Effector memory CD8-positive, alpha-beta T cell (primary cell): Measurements from ENCODE around the gene IL10RA.
A peak's percentile ranks its signal among the peaks of the same experiment; 100 is the strongest.

Experiments
- ATAC-seq: fragments of 150-1000 bp; cut with Tn5 transposase; replicated peaks from 2 replicates; pipeline ENCODE4 v1.10.0; 2021; ENCODE audit warnings: mild to moderate bottlenecking, moderate library complexity
- DNase-seq, 3 experiments: peaks; one replicate each; pipeline ENCODE4 v3.0.0; 2021
- H3K27ac Mint-ChIP-seq, 2 donors: one replicate each; pipeline ENCODE4 v1.8.0; 2022; ENCODE audit warnings: mild to moderate bottlenecking in 2 of 2, mixed read lengths in 2 of 2, moderate library complexity in 2 of 2
- H3K27me3 Mint-ChIP-seq, 2 donors: one replicate each; pipeline ENCODE4 v1.8.0; 2022; ENCODE audit warnings: mixed read lengths in 2 of 2
- H3K36me3 Mint-ChIP-seq: one replicate; pipeline ENCODE4 v1.8.0; 2022; ENCODE audit warnings: mild to moderate bottlenecking, moderate library complexity, mixed read lengths; ENCODE audit not compliant: insufficient read depth
- H3K4me1 Mint-ChIP-seq, 2 donors: one replicate each; pipeline ENCODE4 v1.8.0; 2022; ENCODE audit warnings: low read depth in 2 of 2, mixed read lengths in 2 of 2
- H3K4me3 Mint-ChIP-seq, 2 donors: one replicate each; pipeline ENCODE4 v1.8.0; 2022; ENCODE audit warnings: mild to moderate bottlenecking in 2 of 2, mixed read lengths in 2 of 2, moderate library complexity in 2 of 2
- H3K9me3 Mint-ChIP-seq, 2 donors: one replicate each; pipeline ENCODE4 v1.8.0; 2022; ENCODE audit warnings: mixed read lengths in 2 of 2

IL10RA gene

DNA sequence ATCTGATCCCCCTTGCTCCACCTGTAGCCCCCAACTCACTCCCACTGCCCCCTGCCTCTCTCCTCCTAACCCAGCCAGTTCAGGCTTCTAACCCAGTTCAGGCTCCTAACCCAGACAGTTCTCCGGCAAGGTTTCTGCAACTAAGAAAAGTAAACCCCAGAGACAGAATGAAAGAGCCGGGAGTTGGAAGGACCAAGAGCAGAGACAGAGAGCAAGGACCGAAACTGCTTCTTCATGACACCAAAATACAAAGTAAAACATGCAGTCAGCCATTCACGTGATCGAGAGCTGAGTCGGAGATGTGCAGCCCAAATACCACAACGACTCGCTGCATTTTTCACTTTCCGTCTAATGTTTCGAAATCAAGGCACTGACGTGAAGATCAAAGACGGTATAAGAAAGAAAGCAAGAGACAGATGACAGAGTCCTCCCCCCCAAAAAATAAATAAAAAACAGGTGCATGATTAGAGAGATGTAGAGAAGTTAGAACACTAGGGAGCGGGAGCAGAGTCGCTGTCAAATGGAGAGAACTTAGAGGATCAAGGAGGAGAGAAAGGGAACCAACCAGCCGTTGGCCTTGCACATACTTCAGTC lies 884 bp downstream of the IL10RA start:
- peak overlapping the region; percentile 91 to 99 for H3K4me3 Mint-ChIP-seq
- ATAC-seq (peak; percentile 53), DNase-seq (peak; percentile 53 to 60 (median 56))
- H3K27ac Mint-ChIP-seq, result peak overlapping the region; percentile 96 to 97
- H3K36me3 Mint-ChIP-seq, result peaks cover 73% of the 10 kb centered on the region
- no peaks in the 10 kb centered on the region for H3K9me3 Mint-ChIP-seq
- H3K27me3 Mint-ChIP-seq, result no peaks in the 10 kb centered on the region
- H3K4me1 Mint-ChIP-seq, result peaks cover 65 to 66% of the 10 kb centered on the region in 2 donors

DNA sequence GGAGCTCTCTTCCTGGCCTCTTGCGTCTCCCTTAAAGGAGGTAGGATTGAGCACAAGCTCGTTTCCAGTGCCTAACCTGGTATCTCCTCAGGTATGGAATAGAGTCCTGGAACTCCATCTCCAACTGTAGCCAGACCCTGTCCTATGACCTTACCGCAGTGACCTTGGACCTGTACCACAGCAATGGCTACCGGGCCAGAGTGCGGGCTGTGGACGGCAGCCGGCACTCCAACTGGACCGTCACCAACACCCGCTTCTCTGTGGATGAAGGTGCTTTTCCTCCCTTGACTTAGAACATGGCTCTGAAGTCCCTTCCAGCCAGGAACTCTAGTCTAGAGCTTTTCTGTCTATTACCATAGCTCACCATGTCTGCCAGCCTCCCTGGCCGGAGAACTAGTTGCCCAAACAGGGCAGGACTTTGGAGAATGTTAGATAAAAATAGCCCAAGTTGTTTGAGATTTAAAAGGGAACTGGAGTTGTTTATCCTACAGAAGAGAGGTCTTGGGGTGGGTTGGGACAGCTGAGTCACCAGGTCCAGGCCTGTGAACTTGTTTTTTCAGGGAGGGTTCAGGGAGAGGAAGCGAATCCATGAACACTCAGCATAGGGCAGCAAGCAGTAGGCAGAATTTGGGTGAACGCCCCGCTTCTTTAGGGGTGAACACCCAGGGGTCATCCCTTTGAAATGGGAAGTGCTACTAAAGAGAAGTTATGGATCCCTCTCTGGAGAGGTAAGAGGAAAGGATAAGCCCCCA lies 3.3 kb downstream of the IL10RA start:
- Mint-ChIP-seq H3K9me3 (no peaks in the 10 kb centered on the region), H3K36me3 (peaks cover 97% of the 10 kb centered on the region), H3K27me3 (no peaks in the 10 kb centered on the region), H3K4me3 (peak overlapping the region; percentile 91 to 99), H3K4me1 (peaks cover 69 to 75% of the 10 kb centered on the region in 2 donors), H3K27ac (peak overlapping the region; percentile 96 to 97)
- DNase-seq (no peak), ATAC-seq (no peak)

GRCh38 chr11:117992136-117992535 lies 5.9 kb downstream of the IL10RA start:
- Mint-ChIP-seq H3K4me1 (peaks cover 68 to 73% of the 10 kb centered on the region in 2 donors), H3K36me3 (peaks cover 100% of the 10 kb centered on the region), H3K9me3 (no peaks in the 10 kb centered on the region), H3K27ac (peak overlapping the region; percentile 96 to 97), H3K27me3 (no peaks in the 10 kb centered on the region), H3K4me3 (peak overlapping the region; percentile 91 to 99)
- ATAC-seq, result no peak
- DNase-seq, result no peak

DNA sequence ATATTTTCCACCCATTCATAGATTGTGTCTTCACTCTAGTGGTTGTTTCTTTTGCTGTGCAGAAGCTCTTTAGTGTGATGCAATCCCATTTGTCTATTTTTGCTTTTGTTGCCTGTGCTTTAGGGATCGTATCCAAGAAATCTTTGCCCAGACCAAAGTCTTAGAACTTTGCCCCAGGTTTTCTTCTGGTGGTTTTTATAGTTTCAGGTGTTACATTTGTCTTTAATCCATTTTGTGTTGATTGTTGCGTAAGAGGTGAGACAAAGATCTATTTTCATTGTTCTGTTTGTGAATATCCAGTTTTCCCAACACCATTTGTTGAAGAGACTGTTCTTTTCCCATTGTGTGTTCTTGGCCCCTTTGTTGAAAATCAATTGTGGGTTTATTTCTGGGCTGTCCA lies 6.4 kb downstream of the IL10RA start:
- Mint-ChIP-seq H3K4me3 (peak overlapping the region; percentile 91 to 99), H3K4me1 (peaks cover 68 to 73% of the 10 kb centered on the region in 2 donors), H3K27ac (peak overlapping the region; percentile 96 to 97), H3K36me3 (peaks cover 100% of the 10 kb centered on the region), H3K9me3 (no peaks in the 10 kb centered on the region), H3K27me3 (no peaks in the 10 kb centered on the region)
- ATAC-seq, result no peak
- no peak for DNase-seq

GRCh38 chr11:117993988-117994745 lies 8.0 kb downstream of the IL10RA start:
- DNase-seq (no peak), ATAC-seq (no peak)
- H3K4me3 Mint-ChIP-seq, result peak overlapping the region; percentile 91 to 99
- H3K27me3 Mint-ChIP-seq, result no peaks in the 10 kb centered on the region
- H3K36me3 Mint-ChIP-seq, result peaks cover 100% of the 10 kb centered on the region
- no peaks in the 10 kb centered on the region for H3K9me3 Mint-ChIP-seq
- peak overlapping the region; percentile 96 to 97 for H3K27ac Mint-ChIP-seq
- H3K4me1 Mint-ChIP-seq, result peaks cover 73 to 79% of the 10 kb centered on the region in 2 donors

DNA sequence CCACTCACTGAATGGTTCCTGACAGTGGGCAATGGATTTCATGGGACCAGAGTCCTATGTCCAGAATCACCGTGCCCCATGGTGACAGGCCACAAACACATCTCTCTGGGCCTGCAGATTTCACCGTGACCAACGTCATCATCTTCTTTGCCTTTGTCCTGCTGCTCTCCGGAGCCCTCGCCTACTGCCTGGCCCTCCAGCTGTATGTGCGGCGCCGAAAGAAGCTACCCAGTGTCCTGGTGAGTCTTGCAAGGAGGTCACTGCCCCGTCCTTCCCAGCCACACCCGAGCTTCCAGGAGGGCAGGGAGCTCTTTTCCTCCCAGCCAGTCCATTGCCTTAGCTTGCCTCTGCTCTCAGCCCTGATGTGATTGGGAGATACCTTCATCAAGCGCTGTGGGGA lies 9.3 kb downstream of the IL10RA start:
- DNase-seq, result no peak
- peak overlapping the region; percentile 74 to 96 for H3K27ac Mint-ChIP-seq
- no peaks in the 10 kb centered on the region for H3K27me3 Mint-ChIP-seq
- H3K4me1 Mint-ChIP-seq, result peaks cover 77 to 80% of the 10 kb centered on the region in 2 donors
- no peak for ATAC-seq
- no peaks in the 10 kb centered on the region for H3K9me3 Mint-ChIP-seq
- peaks cover 99% of the 10 kb centered on the region for H3K36me3 Mint-ChIP-seq
- peak overlapping the region; percentile 55 to 99 for H3K4me3 Mint-ChIP-seq

DNA sequence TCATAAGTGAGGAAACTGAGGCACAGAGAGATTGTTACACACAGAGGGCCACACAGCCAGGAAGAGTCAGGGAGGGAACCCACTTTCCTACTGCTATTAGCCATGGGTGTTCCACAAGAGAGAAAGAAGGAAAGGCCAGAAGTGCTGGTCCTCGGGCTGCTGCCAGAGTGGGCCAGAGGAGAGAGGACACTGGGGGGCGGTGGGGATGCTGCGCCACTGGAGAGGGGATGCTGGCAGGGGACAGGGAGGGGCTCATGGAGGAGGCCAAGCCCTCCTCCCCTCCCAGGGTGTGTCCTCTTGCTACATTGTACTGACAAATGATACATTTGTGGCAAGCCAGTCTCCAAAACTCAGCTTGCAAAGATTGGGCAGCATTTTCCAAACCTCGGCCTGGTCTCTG lies 9.9 kb downstream of the IL10RA start:
- peak overlapping the region; percentile 55 to 99 for H3K4me3 Mint-ChIP-seq
- H3K27me3 Mint-ChIP-seq, result no peaks in the 10 kb centered on the region
- H3K36me3 Mint-ChIP-seq, result peaks cover 99% of the 10 kb centered on the region
- H3K27ac Mint-ChIP-seq, result peak overlapping the region; percentile 74 to 96
- ATAC-seq, result no peak
- no peak for DNase-seq
- H3K9me3 Mint-ChIP-seq, result no peaks in the 10 kb centered on the region
- H3K4me1 Mint-ChIP-seq, result peaks cover 78 to 85% of the 10 kb centered on the region in 2 donors

DNA sequence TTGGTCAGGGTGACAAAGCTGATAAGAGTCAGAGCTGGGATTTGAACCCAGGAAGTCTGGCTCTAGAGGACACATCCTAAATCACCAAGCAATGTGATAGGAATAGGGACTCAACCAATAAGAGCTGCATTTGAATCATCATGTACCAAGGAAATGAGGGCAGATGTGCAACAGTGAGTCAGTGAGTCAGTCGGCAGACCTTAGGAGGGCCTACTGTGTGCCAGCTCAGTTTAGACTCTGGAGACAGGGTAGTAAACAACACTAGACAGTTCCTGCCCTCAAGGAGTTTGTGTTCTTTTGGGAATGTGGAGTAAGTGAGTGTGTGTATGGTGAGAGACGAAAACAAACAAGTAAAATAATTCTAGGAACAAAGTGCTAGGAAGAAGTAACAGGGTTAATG lies 11.2 kb downstream of the IL10RA start:
- peak overlapping the region; percentile 92 to 96 for H3K27ac Mint-ChIP-seq
- peaks cover 83 to 86% of the 10 kb centered on the region in 2 donors for H3K4me1 Mint-ChIP-seq
- no peaks in the 10 kb centered on the region for H3K27me3 Mint-ChIP-seq
- DNase-seq, result no peak
- no peak for ATAC-seq
- H3K36me3 Mint-ChIP-seq, result peaks cover 98% of the 10 kb centered on the region
- peak overlapping the region; percentile 0 to 74 for H3K4me3 Mint-ChIP-seq
- no peaks in the 10 kb centered on the region for H3K9me3 Mint-ChIP-seq

DNA sequence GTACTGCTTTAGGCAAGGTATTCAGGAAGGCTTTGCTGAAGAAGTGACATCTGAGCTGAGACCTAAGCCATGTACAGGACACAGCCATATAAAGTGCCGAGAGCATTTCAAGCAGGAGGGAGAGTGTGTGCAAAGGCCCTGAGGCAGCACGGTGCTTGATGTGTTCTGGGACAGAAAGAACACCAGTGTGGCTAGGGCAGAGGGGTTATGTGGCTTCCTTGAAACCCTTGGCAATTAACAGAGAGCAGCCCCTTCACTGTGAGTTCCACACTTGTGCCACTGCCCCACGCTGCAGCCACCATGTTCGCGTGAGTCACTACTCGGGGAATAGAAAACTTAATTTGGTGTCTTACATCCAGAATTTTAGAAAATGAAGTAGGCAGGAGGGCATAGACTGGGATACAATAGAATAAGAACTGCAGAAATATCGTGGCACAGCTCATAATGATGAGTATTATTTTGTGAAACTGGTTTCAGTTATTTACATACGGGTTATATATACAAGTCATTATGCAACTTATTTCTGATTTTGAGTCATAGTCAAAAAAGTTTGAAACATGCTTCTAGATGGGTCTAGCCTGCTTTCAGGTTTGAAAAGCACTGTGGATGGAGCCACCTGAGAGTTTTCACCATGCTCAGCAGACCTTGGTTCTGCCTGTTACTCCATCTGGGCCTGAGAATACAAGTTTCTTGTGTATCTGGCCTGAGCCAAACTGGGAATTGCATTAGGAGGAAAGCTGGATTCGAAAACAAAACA lies 11.8 kb downstream of the IL10RA start:
- ATAC-seq (no peak), DNase-seq (no peak)
- H3K27me3 Mint-ChIP-seq, result no peaks in the 10 kb centered on the region
- H3K36me3 Mint-ChIP-seq, result peaks cover 94% of the 10 kb centered on the region
- no peaks in the 10 kb centered on the region for H3K9me3 Mint-ChIP-seq
- H3K27ac Mint-ChIP-seq, result peak overlapping the region; percentile 92 to 96
- H3K4me3 Mint-ChIP-seq, result peak overlapping the region; percentile 61 to 74
- H3K4me1 Mint-ChIP-seq, result peaks cover 83 to 86% of the 10 kb centered on the region in 2 donors

DNA sequence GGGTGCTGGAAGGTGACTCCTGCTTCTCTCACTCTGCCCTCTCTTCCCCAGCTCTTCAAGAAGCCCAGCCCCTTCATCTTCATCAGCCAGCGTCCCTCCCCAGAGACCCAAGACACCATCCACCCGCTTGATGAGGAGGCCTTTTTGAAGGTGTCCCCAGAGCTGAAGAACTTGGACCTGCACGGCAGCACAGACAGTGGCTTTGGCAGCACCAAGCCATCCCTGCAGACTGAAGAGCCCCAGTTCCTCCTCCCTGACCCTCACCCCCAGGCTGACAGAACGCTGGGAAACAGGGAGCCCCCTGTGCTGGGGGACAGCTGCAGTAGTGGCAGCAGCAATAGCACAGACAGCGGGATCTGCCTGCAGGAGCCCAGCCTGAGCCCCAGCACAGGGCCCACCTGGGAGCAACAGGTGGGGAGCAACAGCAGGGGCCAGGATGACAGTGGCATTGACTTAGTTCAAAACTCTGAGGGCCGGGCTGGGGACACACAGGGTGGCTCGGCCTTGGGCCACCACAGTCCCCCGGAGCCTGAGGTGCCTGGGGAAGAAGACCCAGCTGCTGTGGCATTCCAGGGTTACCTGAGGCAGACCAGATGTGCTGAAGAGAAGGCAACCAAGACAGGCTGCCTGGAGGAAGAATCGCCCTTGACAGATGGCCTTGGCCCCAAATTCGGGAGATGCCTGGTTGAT lies 12.6 kb downstream of the IL10RA start:
- DNase-seq (no peak), ATAC-seq (no peak)
- H3K9me3 Mint-ChIP-seq, result peaks cover 0 to 2% of the 10 kb centered on the region in 2 donors
- peak overlapping the region; percentile 61 to 74 for H3K4me3 Mint-ChIP-seq
- peaks cover 83 to 86% of the 10 kb centered on the region in 2 donors for H3K4me1 Mint-ChIP-seq
- no peaks in the 10 kb centered on the region for H3K27me3 Mint-ChIP-seq
- peak overlapping the region; percentile 92 to 96 for H3K27ac Mint-ChIP-seq
- peaks cover 93% of the 10 kb centered on the region for H3K36me3 Mint-ChIP-seq

DNA sequence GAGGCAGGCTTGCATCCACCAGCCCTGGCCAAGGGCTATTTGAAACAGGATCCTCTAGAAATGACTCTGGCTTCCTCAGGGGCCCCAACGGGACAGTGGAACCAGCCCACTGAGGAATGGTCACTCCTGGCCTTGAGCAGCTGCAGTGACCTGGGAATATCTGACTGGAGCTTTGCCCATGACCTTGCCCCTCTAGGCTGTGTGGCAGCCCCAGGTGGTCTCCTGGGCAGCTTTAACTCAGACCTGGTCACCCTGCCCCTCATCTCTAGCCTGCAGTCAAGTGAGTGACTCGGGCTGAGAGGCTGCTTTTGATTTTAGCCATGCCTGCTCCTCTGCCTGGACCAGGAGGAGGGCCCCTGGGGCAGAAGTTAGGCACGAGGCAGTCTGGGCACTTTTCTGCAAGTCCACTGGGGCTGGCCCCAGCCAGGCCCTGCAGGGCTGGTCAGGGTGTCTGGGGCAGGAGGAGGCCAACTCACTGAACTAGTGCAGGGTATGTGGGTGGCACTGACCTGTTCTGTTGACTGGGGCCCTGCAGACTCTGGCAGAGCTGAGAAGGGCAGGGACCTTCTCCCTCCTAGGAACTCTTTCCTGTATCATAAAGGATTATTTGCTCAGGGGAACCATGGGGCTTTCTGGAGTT lies 13.3 kb downstream of the IL10RA start:
- ATAC-seq, result no peak
- H3K27ac Mint-ChIP-seq, result peak overlapping the region; percentile 92 to 96
- no peak for DNase-seq
- H3K36me3 Mint-ChIP-seq, result peaks cover 86% of the 10 kb centered on the region
- no peaks in the 10 kb centered on the region for H3K27me3 Mint-ChIP-seq
- H3K9me3 Mint-ChIP-seq, result peaks cover 0 to 4% of the 10 kb centered on the region in 2 donors
- H3K4me3 Mint-ChIP-seq, result peak overlapping the region; percentile 61 to 74
- H3K4me1 Mint-ChIP-seq, result peaks cover 84 to 86% of the 10 kb centered on the region in 2 donors
